Activated CD8-positive, alpha-beta T cell treated with anti-CD3 and anti-CD28 coated beads for 36 hours (primary cell): ENCODE measurements around the gene ELAC2. TPM values are rescaled to one million over a fixed set of nuclear protein-coding genes. Genes with fewer than 3 reads are reported as not detected.

ENCODE experiments used
- ATAC-seq: fragments of 200-7000 bp; cut with Tn5 transposase; one replicate; pipeline ENCODE4 v1.10.0; 2021; ENCODE audit warnings: mild to moderate bottlenecking, moderate library complexity
- CTCF ChIA-PET: fragments of 350-600 bp; sonication (Branson Sonifier 250); formaldehyde crosslinking; loops from one replicate; lab custom pipeline; 2021; ENCODE audit warnings: antibody characterized with exemption; lab: Charles Lee
- POLR2A ChIA-PET: fragments of 350-600 bp; sonication (Branson Sonifier 250); formaldehyde crosslinking; loops from one replicate; lab custom pipeline; 2021; ENCODE audit warnings: antibody characterized with exemption; lab: Charles Lee
- DNase-seq: peaks from one replicate; pipeline ENCODE4 v3.0.0-alpha.2; 2020
- H3K27ac Mint-ChIP-seq: one replicate; pipeline ENCODE4 v1.8.0; 2021; ENCODE audit warnings: mild to moderate bottlenecking, mixed read lengths
- H3K27me3 Mint-ChIP-seq: one replicate; pipeline ENCODE4 v1.8.0; 2021; ENCODE audit warnings: mixed read lengths
- H3K36me3 Mint-ChIP-seq: one replicate; pipeline ENCODE4 v1.8.0; 2021; ENCODE audit warnings: low read depth, mixed read lengths
- H3K4me1 Mint-ChIP-seq: one replicate; pipeline ENCODE4 v1.8.0; 2021; ENCODE audit warnings: low read depth, mixed read lengths
- H3K4me3 Mint-ChIP-seq: one replicate; pipeline ENCODE4 v1.8.0; 2021; ENCODE audit warnings: mild to moderate bottlenecking, moderate library complexity, mixed read lengths
- H3K9me3 Mint-ChIP-seq: one replicate; pipeline ENCODE4 v1.8.0; 2021; ENCODE audit warnings: mixed read lengths
- intact Hi-C: fragments of 100-400 bp; cut with micrococcal nuclease; formaldehyde crosslinking; loops from one replicate; pipeline ENCODE4 v1.10.0; 2022
- total RNA-seq, 2 experiments: library from RNA; stranded (reverse); gene quantifications; one replicate each; pipeline ENCODE4 v1.2.3, GENCODE V29; 2021
- TF ChIP-seq, protein P1 (sequence below): fragments of 200-600 bp; IDR thresholded peaks from one replicate; pipeline ENCODE4 v1.8.0; 2022; ENCODE audit warnings: antibody characterized with exemption, mild to moderate bottlenecking

ELAC2 gene
- total RNA-seq, 2 experiments from 2014 or later = 60.1 to 67.6 TPM

DNA sequence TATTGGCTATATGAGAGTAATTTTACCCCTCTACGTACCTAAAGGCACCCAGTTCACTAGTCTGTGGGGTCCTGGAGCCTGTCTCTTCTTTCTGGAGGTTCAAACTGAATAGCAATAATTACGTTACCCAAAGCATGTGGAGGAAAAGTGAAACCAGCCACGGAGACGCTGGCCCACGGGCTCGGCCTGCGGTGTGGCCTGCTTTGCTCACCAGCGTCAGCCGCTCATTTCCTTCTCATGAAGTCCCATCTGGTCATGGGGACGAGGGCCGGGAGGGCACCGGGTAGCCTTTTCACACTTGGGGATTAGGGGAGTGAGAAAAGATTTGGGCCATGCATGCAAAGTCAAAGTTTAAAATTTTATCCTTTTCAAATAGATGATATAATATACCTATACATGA is 26.9 kb downstream of the ELAC2 start:
- ATAC-seq (no peak), DNase-seq (no peak)
- no peak overlapping the region for H3K27ac Mint-ChIP-seq
- ChIA-PET CTCF (interaction anchor here (1.1 kb wide), 2 partner anchors 12 to 15 kb away, joined by 4 read pairs; no protein-coding TSS in a partner anchor), POLR2A (interaction anchor here (0.6 kb wide), 1 partner anchor 95 kb away, joined by 3 read pairs; no protein-coding TSS in a partner anchor)
- H3K36me3 Mint-ChIP-seq = peaks cover 47% of the 10 kb centered on the region
- H3K4me1 Mint-ChIP-seq = no peaks in the 10 kb centered on the region
- intact Hi-C loops = no loop called here
- H3K4me3 Mint-ChIP-seq = no peak overlapping the region
- TF ChIP-seq, protein P1, sequence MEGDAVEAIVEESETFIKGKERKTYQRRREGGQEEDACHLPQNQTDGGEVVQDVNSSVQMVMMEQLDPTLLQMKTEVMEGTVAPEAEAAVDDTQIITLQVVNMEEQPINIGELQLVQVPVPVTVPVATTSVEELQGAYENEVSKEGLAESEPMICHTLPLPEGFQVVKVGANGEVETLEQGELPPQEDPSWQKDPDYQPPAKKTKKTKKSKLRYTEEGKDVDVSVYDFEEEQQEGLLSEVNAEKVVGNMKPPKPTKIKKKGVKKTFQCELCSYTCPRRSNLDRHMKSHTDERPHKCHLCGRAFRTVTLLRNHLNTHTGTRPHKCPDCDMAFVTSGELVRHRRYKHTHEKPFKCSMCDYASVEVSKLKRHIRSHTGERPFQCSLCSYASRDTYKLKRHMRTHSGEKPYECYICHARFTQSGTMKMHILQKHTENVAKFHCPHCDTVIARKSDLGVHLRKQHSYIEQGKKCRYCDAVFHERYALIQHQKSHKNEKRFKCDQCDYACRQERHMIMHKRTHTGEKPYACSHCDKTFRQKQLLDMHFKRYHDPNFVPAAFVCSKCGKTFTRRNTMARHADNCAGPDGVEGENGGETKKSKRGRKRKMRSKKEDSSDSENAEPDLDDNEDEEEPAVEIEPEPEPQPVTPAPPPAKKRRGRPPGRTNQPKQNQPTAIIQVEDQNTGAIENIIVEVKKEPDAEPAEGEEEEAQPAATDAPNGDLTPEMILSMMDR = no peak
- H3K9me3 Mint-ChIP-seq = peaks cover 3% of the 10 kb centered on the region
- H3K27me3 Mint-ChIP-seq = no peaks in the 10 kb centered on the region

DNA sequence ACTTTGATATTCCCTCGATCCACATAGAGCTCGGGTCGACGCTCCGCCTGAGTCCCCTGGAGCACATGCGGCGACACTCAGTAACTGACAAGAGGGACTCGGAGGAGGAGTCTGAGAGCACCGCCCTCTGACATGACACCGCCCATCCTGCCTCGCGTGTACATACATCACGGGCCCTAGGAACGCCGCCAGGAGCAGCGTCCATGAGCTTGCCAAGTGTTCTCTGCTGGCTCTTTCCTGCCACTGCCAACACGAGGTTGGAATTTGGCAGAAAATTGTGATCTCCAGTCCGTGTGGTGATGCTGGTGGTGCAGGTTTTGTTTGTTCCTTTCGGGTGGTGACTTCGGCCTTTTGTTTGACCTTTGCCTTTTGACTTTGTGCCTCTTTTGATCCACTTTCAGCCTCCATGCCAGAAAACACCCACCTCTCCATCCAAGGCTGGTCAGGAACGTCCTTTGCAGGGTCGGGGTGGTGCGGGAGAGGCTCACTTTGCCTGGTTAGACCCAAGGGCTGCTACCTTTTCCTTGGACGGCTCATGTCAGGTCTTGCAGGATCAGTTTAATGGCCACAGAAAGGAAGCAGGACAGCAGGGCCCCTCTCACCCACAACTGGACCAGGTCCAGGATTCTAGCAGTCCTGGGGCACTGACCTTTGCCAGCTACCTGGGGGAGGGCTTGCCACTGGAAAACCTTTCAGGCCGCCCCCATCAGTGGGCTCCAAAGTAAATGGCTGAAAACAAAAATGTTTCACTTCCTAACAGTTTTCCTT is 27.6 kb downstream of the ELAC2 start:
- POLR2A ChIA-PET = interaction anchor here (0.6 kb wide), 1 partner anchor 94 kb away, joined by 3 read pairs; no protein-coding TSS in a partner anchor
- ATAC-seq = no peak
- TF ChIP-seq, protein P1 = no peak
- H3K4me3 Mint-ChIP-seq = no peak overlapping the region
- H3K36me3 Mint-ChIP-seq = peaks cover 43% of the 10 kb centered on the region
- peaks cover 3% of the 10 kb centered on the region for H3K9me3 Mint-ChIP-seq
- no peaks in the 10 kb centered on the region for H3K27me3 Mint-ChIP-seq
- intact Hi-C loops = no loop called here
- DNase-seq = no peak
- CTCF ChIA-PET = no interaction called here
- no peaks in the 10 kb centered on the region for H3K4me1 Mint-ChIP-seq
- no peak overlapping the region for H3K27ac Mint-ChIP-seq

- TF ChIP-seq, protein P1 = no peak
- no peak overlapping the region for H3K4me3 Mint-ChIP-seq
- intact Hi-C loops = no loop called here
- no peaks in the 10 kb centered on the region for H3K27me3 Mint-ChIP-seq
- ChIA-PET CTCF (interaction anchor here (1.8 to 2.0 kb wide), 2 partner anchors 16 to 44 kb away, joined by 5 to 7 read pairs; no protein-coding TSS in a partner anchor), POLR2A (no interaction called here)
- H3K9me3 Mint-ChIP-seq = peaks cover 3% of the 10 kb centered on the region
- no peak for ATAC-seq
- peaks cover 24% of the 10 kb centered on the region for H3K36me3 Mint-ChIP-seq
- no peak for DNase-seq
- no peak overlapping the region for H3K27ac Mint-ChIP-seq
- no peaks in the 10 kb centered on the region for H3K4me1 Mint-ChIP-seq
These were observed 30.7 kb downstream of the ELAC2 start for GRCh38 chr17:12987120-12987519.

GRCh38 chr17:12985431-12986293 is 32.2 kb downstream of the ELAC2 start:
- DNase-seq (no peak), ATAC-seq (no peak)
- CTCF ChIA-PET = no interaction called here

More at GRCh38 chr17:12985431-12986293, 32.2 kb downstream of the ELAC2 start:
- H3K27ac Mint-ChIP-seq = no peak overlapping the region
- peaks cover 3% of the 10 kb centered on the region for H3K9me3 Mint-ChIP-seq
- TF ChIP-seq, protein P1 = no peak
- POLR2A ChIA-PET = no interaction called here
- H3K4me1 Mint-ChIP-seq = no peaks in the 10 kb centered on the region
- H3K27me3 Mint-ChIP-seq = no peaks in the 10 kb centered on the region
- intact Hi-C loops = no loop called here
- no peak overlapping the region for H3K4me3 Mint-ChIP-seq
- H3K36me3 Mint-ChIP-seq = peaks cover 10% of the 10 kb centered on the region
